C4-2B (cell line): Measurements from ENCODE around the gene NSMCE1.

Source experiments
- CTCF ChIP-seq: fragments of 450-650 bp; conservative IDR thresholded peaks from 2 replicates; pipeline ENCODE4 v1.5.1; 2017; ENCODE audit warnings: mild to moderate bottlenecking
- ZFX ChIP-seq: fragments of 450-650 bp; IDR thresholded peaks from 2 replicates; pipeline ENCODE4 v1.6.1; 2017

GRCh38 chr16:27220991-27221390 lies 47.6 kb downstream of the NSMCE1 start:
- no peak for TF ChIP-seq CTCF
- TF ChIP-seq ZFX: no peak
